Omental fat pad (tissue), 4 donors: ENCODE results near the gene ADCY6. TPM values are rescaled to one million over a fixed set of nuclear protein-coding genes. Genes with fewer than 3 reads are reported as not detected.

ENCODE experiments used
- ATAC-seq: fragments of 150-250 bp; one replicate; pipeline ENCODE4 v1.9.1; 2016; ENCODE audit warnings: mild to moderate bottlenecking, moderate library complexity; ENCODE audit not compliant: low FRiP score
- DNase-seq: peaks from one replicate; pipeline ENCODE4 v3.0.0-alpha.2; 2019; ENCODE audit warnings: low spot score
- CTCF ChIP-seq, 3 donors: fragments of 450-650 bp; IDR thresholded peaks; one replicate each; pipeline ENCODE4 v1.5.1; 2016 to 2017; ENCODE audit warnings: antibody characterized with exemption in 3 of 3, mild to moderate bottlenecking in 3 of 3, moderate library complexity in 2 of 3
- total RNA-seq, 4 donors: library from RNA; depleted of rRNA; stranded (reverse); fragments of >200 nt; gene quantifications; one replicate each; pipeline ENCODE4 v1.1.0, GENCODE V29; 2016

The ADCY6 gene
- total RNA-seq, 4 donors from 2014 or later: 30.9 to 57.1 (median 47.9) TPM

GRCh38 chr12:48815126-48816110 lies 26.5 kb upstream of the ADCY6 start:
- TF ChIP-seq CTCF (IDR thresholded peaks at IDR 0.05): no peak
- peak; percentile 58 for ATAC-seq
- DNase-seq: no peak

GRCh38 chr12:48814262-48815125 lies 25.6 kb upstream of the ADCY6 start:
- DNase-seq: peak; percentile 88
- peak in 2 of 3 donors; percentile 82 to 83 for TF ChIP-seq CTCF (IDR thresholded peaks at IDR 0.05)
- ATAC-seq: peak; percentile 80

- DNase-seq (no peak), ATAC-seq (no peak)
- TF ChIP-seq CTCF (IDR thresholded peaks at IDR 0.05): no peak
Measured at GRCh38 chr12:48813465-48814261, 24.8 kb upstream of the ADCY6 start.

- TF ChIP-seq CTCF (IDR thresholded peaks at IDR 0.05): no peak
Measured at GRCh38 chr12:48812389-48812788, 23.5 kb upstream of the ADCY6 start.

GRCh38 chr12:48811437-48812090 lies 22.7 kb upstream of the ADCY6 start:
- no peak for TF ChIP-seq CTCF (IDR thresholded peaks at IDR 0.05)
- DNase-seq: no peak
- no peak for ATAC-seq

More at GRCh38 chr12:48812389-48812788, 23.5 kb upstream of the ADCY6 start:
- DNase-seq: no peak
- no peak for ATAC-seq

GRCh38 chr12:48810903-48811431 lies 22.1 kb upstream of the ADCY6 start:
- ATAC-seq (peak; percentile 55), DNase-seq (no peak)
- TF ChIP-seq CTCF (IDR thresholded peaks at IDR 0.05): no peak
